HG03108 (cell line): ENCODE measurements around the gene SLC9C1.
A peak's percentile ranks its signal among the peaks of the same experiment; 100 is the strongest.
"Not testable (repeated sequence)": the region's sequence is repeated elsewhere in the genome, so short reads cannot be mapped to it uniquely, and the experiment has no call there.

ENCODE experiments used
- ATAC-seq: cut with Tn5 transposase; IDR thresholded peaks from one replicate; pipeline ENCODE4 v1.9.1; 2021; ENCODE audit warnings: moderate library complexity; ENCODE audit not compliant: unreplicated experiment

The SLC9C1 gene

GRCh38 chr3:112199622-112200316 is 94.2 kb downstream of the SLC9C1 start:
- no peak for ATAC-seq

DNA sequence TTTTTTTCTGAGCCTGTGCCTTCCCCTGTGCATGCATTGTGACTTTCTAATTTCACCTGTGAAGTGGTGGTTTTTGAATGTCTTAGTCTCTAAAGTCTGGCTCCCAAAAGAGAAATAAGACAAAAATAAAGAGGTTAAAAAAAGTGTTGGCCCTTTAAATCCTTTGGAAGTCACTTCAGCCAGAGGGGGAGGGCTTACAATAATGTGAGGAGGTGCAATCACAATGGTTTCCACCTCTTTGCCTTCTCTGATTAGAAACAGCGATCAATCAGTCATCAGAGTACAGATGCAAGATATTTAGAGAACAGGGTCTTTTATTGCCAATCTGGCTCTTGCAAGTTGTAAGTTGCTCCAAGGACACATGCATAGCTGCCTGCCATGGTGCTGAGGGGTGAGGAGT is 96.9 kb downstream of the SLC9C1 start:
- no peak for ATAC-seq

- ATAC-seq = no peak
Observed at GRCh38 chr3:112187300-112187699, 106.7 kb downstream of the SLC9C1 start.

GRCh38 chr3:112185423-112186035 is 108.5 kb downstream of the SLC9C1 start:
- ATAC-seq = not testable (repeated sequence)

DNA sequence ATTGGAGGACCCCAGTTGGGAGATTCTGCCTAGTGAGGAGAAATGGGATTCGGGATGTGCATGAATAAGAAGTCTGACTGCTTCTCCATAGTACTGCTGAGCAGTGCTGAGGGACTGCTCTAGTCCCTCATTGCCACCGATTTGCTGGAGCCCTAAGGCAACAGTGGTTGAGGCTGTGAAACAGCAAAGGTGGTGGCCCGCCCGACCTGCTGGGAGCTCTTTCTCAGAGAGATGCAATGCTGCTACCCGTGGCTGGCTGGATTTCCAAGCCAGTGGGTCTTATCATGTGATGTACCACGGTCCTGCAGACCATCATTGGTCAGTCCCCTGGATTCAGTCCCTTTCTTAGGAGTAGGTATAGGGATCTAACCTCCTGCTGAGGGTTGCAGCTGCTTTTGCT is 118.4 kb downstream of the SLC9C1 start:
- no peak for ATAC-seq

- no peak for ATAC-seq
Observed at GRCh38 chr3:112175037-112175436, 119.0 kb downstream of the SLC9C1 start.

DNA sequence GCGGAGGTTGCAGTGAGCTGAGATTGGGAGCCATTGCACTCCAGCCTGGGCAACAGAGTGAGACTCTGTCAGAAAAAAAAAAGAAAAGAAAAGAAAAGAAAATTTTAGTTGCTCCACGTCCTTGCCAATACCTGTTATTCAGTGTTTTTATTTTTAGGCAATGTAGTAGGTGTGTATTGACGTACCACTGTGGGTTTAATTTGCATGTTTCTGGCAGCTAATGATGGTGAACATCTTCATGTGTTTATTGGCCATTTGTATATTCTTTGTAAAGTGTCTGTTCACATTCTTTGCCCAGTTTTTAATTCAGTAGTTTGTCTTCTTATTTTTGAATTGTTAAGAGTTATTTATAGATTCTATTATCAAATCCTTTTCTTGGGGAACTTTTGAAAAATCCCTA is 122.9 kb downstream of the SLC9C1 start:
- ATAC-seq = no peak

GRCh38 chr3:112170046-112170445 is 124.0 kb downstream of the SLC9C1 start:
- ATAC-seq = no peak

GRCh38 chr3:112167758-112168157 is 126.3 kb downstream of the SLC9C1 start:
- peak; percentile 64 for ATAC-seq

GRCh38 chr3:112149136-112149535 is 144.9 kb downstream of the SLC9C1 start:
- ATAC-seq = no peak

DNA sequence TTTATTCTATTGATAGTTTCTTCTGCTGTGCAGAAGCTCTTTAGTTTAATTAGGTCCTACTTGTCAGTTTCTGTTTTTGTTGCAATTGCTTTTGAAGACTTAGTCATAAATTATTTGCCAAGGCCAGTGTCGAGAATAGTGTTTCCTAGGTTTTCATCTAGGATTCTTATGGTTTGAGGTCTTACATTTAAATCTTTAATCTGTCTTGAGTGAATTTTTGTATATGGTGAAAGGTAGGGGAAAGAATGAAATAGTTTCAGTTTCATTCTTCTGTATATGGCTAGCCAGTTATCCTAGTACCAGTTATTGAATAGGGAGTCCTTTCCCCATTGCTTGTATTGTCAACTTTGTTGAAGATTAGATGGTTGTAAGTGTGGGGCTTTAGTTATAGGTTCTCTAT is 150.3 kb downstream of the SLC9C1 start:
- ATAC-seq = no peak

- ATAC-seq = no peak
Observed at GRCh38 chr3:112143251-112143650, 150.8 kb downstream of the SLC9C1 start.

GRCh38 chr3:112141293-112141692 is 152.7 kb downstream of the SLC9C1 start:
- ATAC-seq = no peak

- ATAC-seq = no peak
Observed at GRCh38 chr3:112140584-112140983, 153.4 kb downstream of the SLC9C1 start.

DNA sequence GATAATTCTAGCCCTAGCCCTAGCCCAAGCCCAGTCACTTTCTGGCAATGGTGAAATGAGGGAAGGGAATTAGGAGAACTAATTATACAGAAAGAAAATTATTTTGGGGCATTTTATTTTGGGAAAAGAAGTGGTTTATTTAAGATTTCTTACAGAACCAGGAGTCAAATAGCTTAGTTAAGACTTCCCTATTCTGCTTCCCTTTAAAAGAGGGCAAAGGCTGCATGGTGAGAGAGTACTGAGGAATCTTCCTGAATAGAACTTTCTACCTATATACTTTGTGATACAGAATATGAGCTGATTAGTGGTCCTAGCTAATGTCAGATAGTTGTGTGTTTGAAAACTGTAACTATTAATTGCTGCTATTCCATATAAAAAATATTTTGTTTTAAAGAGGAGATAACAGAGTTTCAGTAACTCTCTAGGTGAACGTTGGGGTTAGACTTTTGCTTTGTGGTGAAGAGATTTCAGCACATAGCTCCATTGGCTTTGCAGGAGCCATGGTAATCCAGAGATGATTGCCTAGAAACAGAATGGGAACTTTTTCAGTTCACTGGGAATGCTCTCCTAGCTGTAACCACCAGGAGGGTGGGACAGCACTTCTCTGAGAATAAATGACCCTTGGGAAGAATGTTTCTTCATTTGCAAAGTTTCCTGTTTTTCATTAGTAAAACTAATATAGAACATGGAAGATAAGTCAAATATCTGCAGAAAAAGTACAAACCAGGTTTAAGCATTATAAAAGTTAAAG is 155.6 kb downstream of the SLC9C1 start:
- ATAC-seq = no peak

- no peak for ATAC-seq
Observed at GRCh38 chr3:112137781-112138180, 156.2 kb downstream of the SLC9C1 start.

GRCh38 chr3:112136959-112137693 is 156.9 kb downstream of the SLC9C1 start:
- no peak for ATAC-seq

- no peak for ATAC-seq
Observed at GRCh38 chr3:112136046-112136445, 158.0 kb downstream of the SLC9C1 start.

DNA sequence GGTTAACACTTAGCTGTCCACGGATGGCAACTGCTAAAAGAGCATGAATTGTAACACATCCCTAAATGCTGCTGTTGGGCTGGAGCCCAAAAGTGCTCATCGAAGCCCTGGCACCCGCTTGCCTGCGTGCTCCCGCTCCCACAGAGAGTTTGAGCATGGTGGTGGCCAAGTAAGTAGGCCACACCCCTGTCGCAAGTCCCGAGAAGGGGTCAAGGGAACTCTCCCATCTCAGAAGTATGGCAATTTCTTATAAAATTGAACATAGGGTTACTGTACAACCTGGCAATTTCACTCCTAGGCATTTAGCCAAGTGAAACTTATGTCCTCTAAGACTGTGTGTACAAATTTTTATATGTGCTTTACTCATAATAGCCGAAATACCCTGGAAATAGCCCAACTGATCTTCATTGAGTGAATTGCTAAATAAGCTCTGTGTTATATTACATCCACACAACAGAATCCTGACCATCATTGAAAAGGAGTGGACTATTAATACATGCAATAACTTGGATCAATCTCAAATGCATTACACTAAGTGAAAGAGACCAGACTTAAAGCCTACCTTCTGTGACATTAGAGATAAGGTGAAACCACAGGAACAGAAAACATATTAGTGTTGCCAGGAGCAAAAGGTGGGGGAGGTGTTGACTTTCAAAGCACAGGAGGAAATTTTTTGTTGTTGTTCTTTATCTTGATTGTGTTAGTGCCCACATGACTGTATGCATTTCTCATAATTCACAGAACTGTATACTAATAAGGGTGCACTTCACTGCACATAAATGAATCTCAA is 159.5 kb downstream of the SLC9C1 start:
- ATAC-seq = no peak

GRCh38 chr3:112133626-112134334 is 160.2 kb downstream of the SLC9C1 start:
- no peak for ATAC-seq
